Measurements from ENCODE around the gene SLC25A10. TPM values are rescaled to one million over a fixed set of nuclear protein-coding genes. Genes with fewer than 3 reads are reported as not detected.
"Not testable (repeated sequence)": the region's sequence is repeated elsewhere in the genome, so short reads cannot be mapped to it uniquely, and the experiment has no call there.

The SLC25A10 gene
- total and polyA plus RNA-seq, 12 donors: 6.7 to 14.6 (median 9.4) TPM

GRCh38 chr17:81672954-81673353 is 39.1 kb upstream of the SLC25A10 start:
- TF ChIP-seq, protein P1, sequence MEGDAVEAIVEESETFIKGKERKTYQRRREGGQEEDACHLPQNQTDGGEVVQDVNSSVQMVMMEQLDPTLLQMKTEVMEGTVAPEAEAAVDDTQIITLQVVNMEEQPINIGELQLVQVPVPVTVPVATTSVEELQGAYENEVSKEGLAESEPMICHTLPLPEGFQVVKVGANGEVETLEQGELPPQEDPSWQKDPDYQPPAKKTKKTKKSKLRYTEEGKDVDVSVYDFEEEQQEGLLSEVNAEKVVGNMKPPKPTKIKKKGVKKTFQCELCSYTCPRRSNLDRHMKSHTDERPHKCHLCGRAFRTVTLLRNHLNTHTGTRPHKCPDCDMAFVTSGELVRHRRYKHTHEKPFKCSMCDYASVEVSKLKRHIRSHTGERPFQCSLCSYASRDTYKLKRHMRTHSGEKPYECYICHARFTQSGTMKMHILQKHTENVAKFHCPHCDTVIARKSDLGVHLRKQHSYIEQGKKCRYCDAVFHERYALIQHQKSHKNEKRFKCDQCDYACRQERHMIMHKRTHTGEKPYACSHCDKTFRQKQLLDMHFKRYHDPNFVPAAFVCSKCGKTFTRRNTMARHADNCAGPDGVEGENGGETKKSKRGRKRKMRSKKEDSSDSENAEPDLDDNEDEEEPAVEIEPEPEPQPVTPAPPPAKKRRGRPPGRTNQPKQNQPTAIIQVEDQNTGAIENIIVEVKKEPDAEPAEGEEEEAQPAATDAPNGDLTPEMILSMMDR (IDR thresholded peaks at IDR 0.05): no peak
- no peak for DNase-seq
- Histone ChIP-seq H3K4me1 (peaks cover 0 to 10% (median 6%) of the 10 kb centered on the region in 9 donors), H3K27ac (no peak overlapping the region), H3K9me3 (no peaks in the 10 kb centered on the region), H3K27me3 (no peaks in the 10 kb centered on the region), H3K36me3 (peaks cover 0 to 73% (median 6%) of the 10 kb centered on the region in 9 donors), H3K4me3 (no peak overlapping the region)
- ATAC-seq: peak in 1 of 8 donors; percentile 6
- WGBS, 2 donors: 91 to 96% methylated on average over 16 of the region's 16 CpGs
- intact Hi-C loops (cut with DNase I): no loop called here

DNA sequence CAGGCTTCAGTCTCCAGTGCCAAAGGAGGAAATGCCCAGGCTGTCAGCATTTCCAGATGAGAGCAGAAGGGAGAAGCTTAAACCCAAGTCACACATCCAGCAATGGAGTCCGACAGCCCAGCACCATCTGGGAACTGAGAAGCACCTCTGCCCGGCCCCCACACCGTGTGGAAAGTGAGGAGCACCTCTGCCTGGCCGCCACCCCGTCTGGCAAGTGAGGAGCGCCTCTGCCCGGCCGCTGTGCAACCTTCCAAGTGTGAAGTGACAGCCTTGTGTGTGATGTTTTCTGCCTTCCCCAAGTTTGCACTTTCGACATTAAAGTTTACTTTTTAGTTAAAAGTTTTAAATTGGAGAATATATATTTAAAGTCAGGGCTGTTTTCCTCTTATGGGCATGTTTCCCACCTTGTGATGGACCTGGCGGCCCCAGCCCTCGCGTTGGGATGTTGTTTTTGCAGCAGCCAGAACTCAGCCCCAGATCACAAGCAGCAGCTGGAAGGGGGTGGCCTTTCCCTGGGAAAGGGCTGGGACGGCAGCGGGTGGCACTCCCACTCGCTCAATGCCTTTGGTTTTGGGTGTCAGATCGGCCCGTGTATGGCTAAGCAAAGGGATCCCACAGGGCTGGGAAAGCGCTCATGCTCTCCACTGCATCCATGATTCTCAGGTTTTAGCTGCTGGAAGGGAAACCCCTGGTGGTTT is 38.4 kb upstream of the SLC25A10 start:
- no peak for DNase-seq
- Histone ChIP-seq H3K27me3 (no peaks in the 10 kb centered on the region), H3K4me3 (no peak overlapping the region), H3K9me3 (no peaks in the 10 kb centered on the region), H3K36me3 (peaks cover 0 to 66% (median 6%) of the 10 kb centered on the region in 9 donors), H3K4me1 (peaks cover 0 to 7% (median 3%) of the 10 kb centered on the region in 9 donors), H3K27ac (no peak overlapping the region)
- ATAC-seq: no peak
- 83 to 84% methylated on average over 18 of the region's 18 CpGs for WGBS, 2 donors
- TF ChIP-seq, protein P1 (IDR thresholded peaks at IDR 0.05): no peak
- intact Hi-C loops (cut with DNase I): no loop called here

GRCh38 chr17:81675515-81676221 is 36.4 kb upstream of the SLC25A10 start:
- Histone ChIP-seq H3K36me3 (peaks cover 0 to 53% (median 6%) of the 10 kb centered on the region in 9 donors), H3K4me1 (peaks cover 0 to 14% (median 5%) of the 10 kb centered on the region in 9 donors)
- H3K27ac ChIP-seq; ATAC-seq; DNase-seq; intact Hi-C loops (cut with DNase I); H3K27me3 ChIP-seq; H3K4me3 ChIP-seq; H3K9me3 ChIP-seq: not testable (repeated sequence)
- 39 to 42% methylated on average over 18 of the region's 18 CpGs for WGBS, 2 donors
- TF ChIP-seq, protein P1 (IDR thresholded peaks at IDR 0.05): peak; percentile 42 to 71 (median 63)

DNA sequence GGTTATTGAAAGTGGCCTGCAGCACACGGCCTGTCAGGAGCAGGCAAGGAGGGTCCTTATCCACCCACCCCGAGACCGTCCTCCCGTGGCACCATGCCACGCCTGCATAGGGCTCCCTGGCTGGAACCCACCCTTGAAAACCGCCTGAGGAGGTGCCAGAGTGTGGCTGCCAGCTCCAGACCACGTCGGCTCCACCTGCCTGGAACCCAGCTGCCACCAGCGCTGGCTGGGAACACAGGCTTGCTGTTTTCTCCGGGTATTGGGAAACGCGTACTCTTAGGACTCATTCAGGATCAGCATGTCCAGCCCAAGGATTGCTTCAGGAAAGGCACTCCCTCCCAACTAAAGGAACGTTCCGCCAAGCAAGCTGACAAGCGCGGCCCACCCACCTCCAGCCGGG is 35.2 kb upstream of the SLC25A10 start:
- WGBS, 2 donors: 90 to 95% methylated on average over 17 of the region's 17 CpGs
- intact Hi-C loops (cut with DNase I): no loop called here
- ATAC-seq (peak in 2 of 8 donors; percentile 6 to 10), DNase-seq (no peak)
- Histone ChIP-seq H3K27me3 (no peaks in the 10 kb centered on the region), H3K36me3 (peaks cover 0 to 52% (median 6%) of the 10 kb centered on the region in 9 donors), H3K4me3 (no peak overlapping the region), H3K4me1 (peaks cover 0 to 21% (median 7%) of the 10 kb centered on the region in 9 donors), H3K9me3 (no peaks in the 10 kb centered on the region), H3K27ac (no peak overlapping the region)
- TF ChIP-seq, protein P1 (IDR thresholded peaks at IDR 0.05): no peak

Measured in heart right ventricle (tissue), 16 donors.